Stromal cell of bone marrow (primary cell): ENCODE data around the gene DUSP3.
A peak's percentile ranks its signal among the peaks of the same experiment; 100 is the strongest.
"Not testable (repeated sequence)": the region's sequence is repeated elsewhere in the genome, so short reads cannot be mapped to it uniquely, and the experiment has no call there.

Experiments
- DNase-seq: peaks from one replicate; pipeline ENCODE4 v3.0.0-alpha.2; 2012; ENCODE audit warnings: low read depth

The DUSP3 gene

GRCh38 chr17:43800736-43801135 is 22.0 kb upstream of the DUSP3 start:
- DNase-seq: no peak

- no peak for DNase-seq
Observed at GRCh38 chr17:43799047-43799446, 20.3 kb upstream of the DUSP3 start.

- not testable (repeated sequence) for DNase-seq
Observed at GRCh38 chr17:43798024-43798423, 19.2 kb upstream of the DUSP3 start.

GRCh38 chr17:43792668-43793067 is 13.9 kb upstream of the DUSP3 start:
- DNase-seq: not testable (repeated sequence)

GRCh38 chr17:43791589-43791988 is 12.8 kb upstream of the DUSP3 start:
- DNase-seq: peak; percentile 14

- no peak for DNase-seq
Observed at GRCh38 chr17:43790311-43790940, 11.6 kb upstream of the DUSP3 start.

GRCh38 chr17:43789482-43789881 is 10.7 kb upstream of the DUSP3 start:
- DNase-seq: no peak

GRCh38 chr17:43788540-43788939 is 9.8 kb upstream of the DUSP3 start:
- DNase-seq: no peak

- no peak for DNase-seq
Observed at GRCh38 chr17:43787728-43788127, 9.0 kb upstream of the DUSP3 start.

GRCh38 chr17:43784628-43785101 is 5.9 kb upstream of the DUSP3 start:
- peak; percentile 66 for DNase-seq

- no peak for DNase-seq
Observed at GRCh38 chr17:43784068-43784467, 5.3 kb upstream of the DUSP3 start.

GRCh38 chr17:43782913-43783680 is 4.3 kb upstream of the DUSP3 start:
- DNase-seq: no peak

GRCh38 chr17:43780135-43780534 is 1.4 kb upstream of the DUSP3 start, which contains the start of gene CFAP97D1:
Gene CFAP97D1, plus strand, starts transcription at chr17:43780435. Its CDS starts 28 bp downstream, at chr17:43780463.
- DNase-seq: no peak

- no peak for DNase-seq
Observed at GRCh38 chr17:43779145-43780125, 658 bp upstream of the DUSP3 start.

GRCh38 chr17:43774304-43775250 is 4.2 kb downstream of the DUSP3 start:
- no peak for DNase-seq

- no peak for DNase-seq
Observed at GRCh38 chr17:43772877-43773648, 5.7 kb downstream of the DUSP3 start.

- DNase-seq: no peak
Observed at GRCh38 chr17:43771463-43771862, 7.3 kb downstream of the DUSP3 start.

- no peak for DNase-seq
Observed at GRCh38 chr17:43770957-43771356, 7.8 kb downstream of the DUSP3 start.

- DNase-seq: no peak
Observed at GRCh38 chr17:43769859-43770258, 8.9 kb downstream of the DUSP3 start.

GRCh38 chr17:43769426-43769825 is 9.4 kb downstream of the DUSP3 start:
- DNase-seq: no peak
